Spinal cord (tissue), 10 donors: ENCODE data around the gene CNTLN. TPM values are rescaled to one million over a fixed set of nuclear protein-coding genes. Genes with fewer than 3 reads are reported as not detected.
"Not testable (repeated sequence)": the region's sequence is repeated elsewhere in the genome, so short reads cannot be mapped to it uniquely, and the experiment has no call there.

Experiments used
- DNase-seq, 6 donors: peaks; one replicate each; pipeline versions ENCODE4 v3.0.0 to v3.0.0-alpha.2; 2013 to 2015; ENCODE audit warnings: low spot score in 6 of 6, low read depth in 4 of 6
- H3K27ac ChIP-seq: one replicate; pipeline ENCODE4 v1.5.1; 2013; ENCODE audit warnings: low read depth, low read length, control low read depth
- H3K27me3 ChIP-seq: one replicate; pipeline ENCODE4 v1.6.1; 2013; ENCODE audit warnings: low read length; ENCODE audit not compliant: control insufficient read depth, insufficient read depth
- H3K36me3 ChIP-seq: one replicate; pipeline ENCODE4 v1.6.1; 2013; ENCODE audit warnings: low read length; ENCODE audit not compliant: control insufficient read depth, insufficient read depth
- H3K4me1 ChIP-seq: one replicate; pipeline ENCODE4 v1.6.1; 2013; ENCODE audit warnings: low read length; ENCODE audit not compliant: control insufficient read depth, insufficient read depth
- H3K4me3 ChIP-seq: one replicate; pipeline ENCODE4 v1.5.1; 2013; ENCODE audit warnings: low read depth, low read length, control low read depth
- H3K9me3 ChIP-seq: one replicate; pipeline ENCODE4 v1.6.1; 2013; ENCODE audit warnings: low read length; ENCODE audit not compliant: control insufficient read depth, insufficient read depth
- WGBS: methylation state at CpG from one replicate; pipeline ENCODE4 v1.1.5; 2013; ENCODE audit warnings: missing lambda C conversion rate; ENCODE audit not compliant: insufficient coverage; 5-methylcytosine and 5-hydroxymethylcytosine counted together
- polyA plus RNA-seq, 2 donors: library from polyadenylated mRNA; unstranded; fragments of 120-200 nt; gene quantifications; one replicate each; pipeline ENCODE4 v1.2.1, GENCODE V29; 2013; ENCODE audit not compliant: insufficient read length in 2 of 2
- total RNA-seq, 2 donors: library from RNA; depleted of rRNA in 1 of 2; stranded (reverse); fragments of 120-200 nt in 1 of 2; fragments of >200 nt in 1 of 2; gene quantifications; one replicate each; pipeline versions ENCODE4 v1.2.3 to v1.2.4, GENCODE V29; 2013 to 2014
- donor health status: healthy.

CNTLN gene
- total and polyA plus RNA-seq, 4 donors, result 7.4 to 21.7 (median 13.8) TPM

DNA sequence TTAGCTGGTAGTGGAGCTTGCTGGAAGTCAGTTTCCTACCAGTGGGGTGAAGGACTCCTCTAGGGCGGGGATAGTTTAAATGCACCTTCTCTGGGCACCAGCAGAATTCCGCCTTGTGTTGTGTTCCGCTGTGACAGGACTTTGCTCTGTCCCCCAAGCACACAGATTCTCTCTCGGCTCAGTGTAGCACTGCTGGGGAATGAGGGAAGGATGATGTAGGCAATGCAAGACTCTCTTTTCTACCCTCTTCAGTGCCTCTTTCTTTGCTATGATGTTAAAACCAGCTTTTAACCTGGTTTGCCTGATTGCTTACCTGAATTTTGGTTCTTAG lies 288.8 kb downstream of the CNTLN start:
- DNase-seq, result no peak
- no peaks in the 10 kb centered on the region for H3K4me1 ChIP-seq
- H3K4me3 ChIP-seq, result no peak overlapping the region
- no CpG with 5 or more reads among the region's 4 CpGs for WGBS
- H3K9me3 ChIP-seq, result no peaks in the 10 kb centered on the region
- no peak overlapping the region for H3K27ac ChIP-seq
- no peaks in the 10 kb centered on the region for H3K36me3 ChIP-seq
- H3K27me3 ChIP-seq, result no peaks in the 10 kb centered on the region

DNA sequence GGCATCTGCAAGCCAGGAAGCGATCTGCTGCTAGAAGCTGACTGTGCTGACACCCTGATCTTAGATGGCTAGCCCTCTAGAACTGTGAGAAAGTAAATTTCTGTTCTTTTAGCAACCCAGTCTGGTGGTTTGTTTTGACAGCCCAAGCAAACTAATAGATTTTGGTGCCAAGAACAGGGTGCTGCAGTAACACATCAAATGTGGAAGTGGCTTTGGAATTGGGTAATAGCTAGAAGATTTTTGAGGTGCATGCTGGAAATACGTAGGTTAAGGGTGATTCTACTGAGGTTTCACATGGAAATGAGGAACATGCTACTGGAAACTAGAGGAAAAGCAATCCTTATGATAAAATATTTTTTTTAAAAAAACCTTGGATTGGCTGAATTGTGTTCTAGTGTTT lies 290.5 kb downstream of the CNTLN start:
- 100% methylated on average over 2 of the region's 2 CpGs for WGBS
- Histone ChIP-seq H3K27ac (no peak overlapping the region), H3K36me3 (no peaks in the 10 kb centered on the region), H3K4me1 (no peaks in the 10 kb centered on the region), H3K9me3 (no peaks in the 10 kb centered on the region), H3K27me3 (no peaks in the 10 kb centered on the region), H3K4me3 (no peak overlapping the region)
- DNase-seq, result no peak

DNA sequence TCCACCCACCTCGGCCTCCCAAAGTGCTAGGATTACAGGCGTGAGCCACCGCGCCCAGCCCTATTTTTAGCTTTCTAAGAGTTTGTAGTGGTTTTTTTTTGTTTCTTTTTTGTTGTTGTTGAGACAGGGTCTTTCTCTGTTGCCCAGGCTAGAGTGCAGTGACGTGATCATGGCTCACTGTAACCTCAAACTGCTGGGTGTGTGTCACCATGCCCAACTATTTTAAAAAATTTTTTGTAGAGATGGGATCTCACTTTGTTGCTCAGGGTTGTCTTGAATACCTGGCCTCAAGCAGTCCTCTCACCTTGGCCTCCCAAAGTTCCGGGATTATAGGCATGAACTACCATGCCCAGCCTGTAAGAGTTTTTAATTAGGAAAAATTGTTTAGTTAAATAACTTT lies 298.7 kb downstream of the CNTLN start:
- no peak overlapping the region for H3K27ac ChIP-seq
- no peaks in the 10 kb centered on the region for H3K36me3 ChIP-seq
- H3K9me3 ChIP-seq, result no peaks in the 10 kb centered on the region
- no peak for DNase-seq
- H3K27me3 ChIP-seq, result no peaks in the 10 kb centered on the region
- no peaks in the 10 kb centered on the region for H3K4me1 ChIP-seq
- WGBS, result 100% methylated on average over 3 of the region's 6 CpGs
- no peak overlapping the region for H3K4me3 ChIP-seq

DNA sequence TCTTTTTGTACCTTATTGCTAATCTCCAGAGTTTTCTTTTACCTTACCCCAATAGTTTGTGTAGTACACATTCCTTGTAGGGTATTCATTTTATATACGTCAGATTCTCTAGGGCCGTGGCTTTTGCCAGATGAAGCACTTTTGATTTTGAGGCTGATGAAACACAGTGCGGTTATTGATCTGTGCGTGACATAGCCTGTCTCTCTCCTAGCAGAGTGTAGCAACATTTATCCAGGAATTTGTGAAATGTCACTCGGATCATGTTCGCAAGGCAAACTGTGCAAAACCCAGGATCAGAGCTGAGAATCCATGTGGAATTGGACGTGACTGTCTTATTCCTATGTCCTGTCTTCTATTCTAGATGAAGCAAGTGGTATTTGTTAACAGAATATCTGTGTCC lies 302.0 kb downstream of the CNTLN start:
- WGBS, result 97% methylated on average over 4 of the region's 7 CpGs
- H3K4me1 ChIP-seq, result no peaks in the 10 kb centered on the region
- peaks cover 2% of the 10 kb centered on the region for H3K9me3 ChIP-seq
- no peaks in the 10 kb centered on the region for H3K36me3 ChIP-seq
- H3K27ac ChIP-seq, result no peak overlapping the region
- DNase-seq, result no peak
- no peak overlapping the region for H3K4me3 ChIP-seq
- no peaks in the 10 kb centered on the region for H3K27me3 ChIP-seq

DNA sequence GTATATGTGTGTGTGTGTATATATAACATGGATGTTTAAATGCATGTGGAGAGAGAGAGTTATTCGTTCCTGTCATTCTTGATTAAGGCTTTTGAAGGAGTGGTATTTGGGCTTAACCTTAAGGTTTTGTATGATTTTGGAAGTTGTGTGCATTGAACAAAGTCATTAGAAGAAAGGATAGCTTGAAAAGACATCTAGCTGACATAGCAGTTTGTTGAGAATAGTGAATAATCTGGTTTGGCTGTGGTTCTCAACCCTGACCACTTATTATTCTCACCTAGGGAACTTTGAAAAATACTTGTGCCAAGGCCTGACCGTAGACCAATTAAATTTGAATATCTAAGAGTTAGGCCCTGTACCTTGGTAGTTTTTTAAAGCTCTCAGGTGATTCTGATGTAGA lies 303.0 kb downstream of the CNTLN start:
- DNase-seq, result no peak
- H3K27me3 ChIP-seq, result no peaks in the 10 kb centered on the region
- H3K36me3 ChIP-seq, result no peaks in the 10 kb centered on the region
- no peak overlapping the region for H3K4me3 ChIP-seq
- 100% methylated on average over 1 of the region's 2 CpGs for WGBS
- H3K27ac ChIP-seq, result no peak overlapping the region
- no peaks in the 10 kb centered on the region for H3K4me1 ChIP-seq
- H3K9me3 ChIP-seq, result peaks cover 2% of the 10 kb centered on the region

DNA sequence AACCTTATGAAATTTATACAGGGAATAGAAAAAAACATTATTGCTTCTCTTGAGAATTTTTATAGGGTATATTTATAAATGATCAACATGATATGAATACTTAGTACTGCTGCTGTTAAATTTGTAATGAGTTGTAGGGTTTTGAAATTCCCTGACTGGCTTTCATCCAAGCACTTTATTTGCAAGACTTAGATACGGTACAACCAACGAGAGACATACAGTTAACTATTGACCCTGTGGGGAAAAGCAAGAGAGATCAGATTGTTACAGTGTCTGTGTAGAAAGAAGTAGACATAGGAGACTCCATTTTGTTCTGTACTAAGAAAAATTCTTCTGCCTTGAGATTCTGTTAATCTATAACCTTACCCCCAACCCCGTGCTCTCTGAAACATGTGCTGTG lies 310.3 kb downstream of the CNTLN start:
- H3K27me3 ChIP-seq, H3K4me3 ChIP-seq, H3K9me3 ChIP-seq, H3K27ac ChIP-seq, DNase-seq, H3K4me1 ChIP-seq, H3K36me3 ChIP-seq: not testable (repeated sequence)
- no CpG with 5 or more reads among the region's 3 CpGs for WGBS

DNA sequence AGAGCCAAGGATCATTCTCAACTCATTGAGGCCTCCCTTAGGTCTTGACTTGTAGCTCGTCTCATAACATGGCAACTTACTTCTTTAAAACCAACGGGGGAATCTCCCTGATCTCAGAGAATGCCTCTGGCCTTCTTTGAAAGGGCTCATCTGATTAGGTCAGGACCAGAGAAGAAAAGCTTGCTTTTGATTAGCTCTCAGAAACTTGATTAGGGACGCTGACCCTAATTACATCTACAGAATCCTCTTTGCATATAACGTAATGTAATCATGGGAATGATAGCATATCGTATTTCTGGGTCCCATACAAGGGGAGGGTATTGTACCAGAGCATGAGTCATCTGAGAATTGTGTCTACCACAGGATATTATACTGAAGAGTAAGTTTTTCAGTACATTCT lies 318.9 kb downstream of the CNTLN start:
- Histone ChIP-seq H3K4me1 (no peaks in the 10 kb centered on the region), H3K27me3 (no peaks in the 10 kb centered on the region), H3K4me3 (no peak overlapping the region), H3K36me3 (no peaks in the 10 kb centered on the region), H3K9me3 (peaks cover 3% of the 10 kb centered on the region), H3K27ac (no peak overlapping the region)
- no peak for DNase-seq
- 92% methylated on average over 2 of the region's 5 CpGs for WGBS

DNA sequence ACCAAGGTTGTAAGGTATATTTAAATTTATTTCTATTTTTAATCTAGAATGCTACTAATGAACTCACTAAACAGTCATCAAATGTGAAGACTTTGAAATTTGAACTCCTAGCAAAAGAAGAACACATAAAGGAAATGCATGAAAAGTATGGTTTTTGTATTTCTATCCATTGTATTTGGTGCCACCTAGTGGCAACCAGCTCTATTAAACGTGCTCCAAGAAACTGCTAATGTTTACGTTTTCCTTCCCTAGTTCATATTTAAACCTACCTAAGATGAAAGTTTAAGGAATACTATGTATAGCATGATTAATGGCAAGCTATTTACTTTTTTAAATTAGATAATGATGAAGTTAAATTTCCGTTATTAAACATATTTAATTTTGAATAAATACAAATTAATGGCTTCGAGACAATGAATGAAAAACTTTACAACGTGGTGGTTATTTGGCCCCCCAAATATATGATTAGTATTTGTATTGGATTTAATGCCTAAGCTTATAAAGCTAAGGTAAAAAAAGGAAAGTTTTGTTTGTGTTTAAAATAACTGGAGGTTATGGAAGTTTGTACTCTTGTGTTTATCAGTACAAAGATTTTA lies 328.1 kb downstream of the CNTLN start:
- no CpG with 5 or more reads among the region's 5 CpGs for WGBS
- peak; percentile 36 to 93 (median 48) for DNase-seq
- Histone ChIP-seq H3K4me1 (no peaks in the 10 kb centered on the region), H3K27me3 (no peaks in the 10 kb centered on the region), H3K36me3 (no peaks in the 10 kb centered on the region), H3K27ac (no peak overlapping the region), H3K9me3 (no peaks in the 10 kb centered on the region), H3K4me3 (no peak overlapping the region)

DNA sequence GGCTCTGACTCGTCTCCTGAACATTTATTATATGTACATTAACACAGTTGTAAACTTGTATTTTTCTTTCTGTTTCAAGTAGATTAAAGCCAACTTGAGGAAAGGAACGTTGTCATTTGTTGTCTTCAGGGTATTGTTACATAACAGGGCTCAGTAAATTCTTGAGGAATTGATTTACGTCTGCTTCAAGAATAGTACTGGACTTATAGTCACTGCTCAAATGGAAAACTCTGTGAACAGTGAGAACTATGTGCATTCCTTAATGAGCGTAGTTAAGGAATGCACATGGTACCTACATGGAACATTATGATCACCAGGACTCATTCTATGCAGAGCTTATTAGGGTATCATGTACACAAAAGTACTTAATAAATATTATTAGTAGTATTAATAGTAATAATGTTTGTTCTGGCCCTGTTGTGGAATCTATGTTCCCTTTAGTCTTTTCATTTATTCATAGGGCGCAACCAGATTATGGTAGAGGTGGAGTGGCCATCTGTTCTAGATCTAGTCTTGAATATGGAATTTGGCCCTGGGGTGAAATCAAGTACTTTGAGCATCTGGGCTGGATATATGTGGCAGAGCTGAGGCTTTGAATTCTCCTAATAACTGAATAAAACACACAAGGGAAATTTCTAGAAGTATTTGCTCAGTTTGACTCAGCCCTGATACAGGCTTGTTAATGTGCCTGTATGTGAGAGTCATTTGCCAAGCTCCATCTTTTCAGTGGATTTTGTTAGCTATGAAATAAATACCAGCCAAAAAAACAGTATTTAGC lies 335.4 kb downstream of the CNTLN start:
- no peaks in the 10 kb centered on the region for H3K9me3 ChIP-seq
- no peaks in the 10 kb centered on the region for H3K27me3 ChIP-seq
- peak in 2 of 6 donors; percentile 16 to 82 for DNase-seq
- no peak overlapping the region for H3K27ac ChIP-seq
- WGBS, result no CpG with 5 or more reads among the region's 5 CpGs
- no peak overlapping the region for H3K4me3 ChIP-seq
- H3K36me3 ChIP-seq, result no peaks in the 10 kb centered on the region
- H3K4me1 ChIP-seq, result no peaks in the 10 kb centered on the region

DNA sequence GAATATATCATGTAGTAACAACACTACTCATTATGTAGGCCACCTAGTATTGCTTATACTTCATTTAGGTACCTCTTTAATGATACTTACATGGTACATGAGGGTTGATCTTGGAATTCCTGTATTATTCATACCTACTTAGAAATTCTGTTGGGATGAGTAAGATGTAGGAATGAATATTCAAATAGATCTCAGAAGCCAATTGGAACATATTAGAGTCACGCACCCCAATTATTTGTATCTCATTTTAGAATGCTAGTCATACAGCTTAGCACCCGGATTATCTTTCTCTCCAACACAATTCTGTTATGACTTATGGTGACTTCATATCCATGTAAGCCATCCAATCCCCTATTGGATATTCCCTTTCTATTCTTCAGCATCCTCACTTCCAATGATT lies 337.3 kb downstream of the CNTLN start:
- no peak overlapping the region for H3K27ac ChIP-seq
- no peaks in the 10 kb centered on the region for H3K36me3 ChIP-seq
- WGBS, result 96% methylated on average over 2 of the region's 2 CpGs
- no peak for DNase-seq
- no peaks in the 10 kb centered on the region for H3K4me1 ChIP-seq
- H3K4me3 ChIP-seq, result no peak overlapping the region
- H3K9me3 ChIP-seq, result no peaks in the 10 kb centered on the region
- no peaks in the 10 kb centered on the region for H3K27me3 ChIP-seq
